ENCODE data around the gene KIAA1671.

DNA sequence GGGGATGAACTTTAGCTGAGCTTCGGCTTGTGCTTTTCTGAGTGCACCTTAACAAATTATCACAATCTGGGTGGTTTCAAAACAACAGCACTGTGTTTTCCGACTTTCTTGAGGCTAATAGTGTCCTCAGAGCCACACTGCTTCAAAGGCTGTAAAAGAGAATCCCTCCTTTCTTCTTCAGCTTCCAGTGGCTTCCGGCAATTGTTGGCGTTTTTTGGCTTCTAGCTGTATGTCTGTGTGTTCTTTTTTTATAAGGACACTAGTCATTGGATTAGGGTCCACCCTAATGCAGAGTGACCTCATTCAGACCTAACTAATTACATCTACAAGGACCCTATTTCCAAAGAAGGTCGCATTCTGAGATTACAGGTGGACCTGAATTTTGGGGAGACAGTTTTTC lies 30.6 kb downstream of the KIAA1671 start:
- no peak for TF ChIP-seq POLR2A (IDR thresholded peaks at IDR 0.05; ENCODE audit: low read depth)
- TF ChIP-seq, protein P1, sequence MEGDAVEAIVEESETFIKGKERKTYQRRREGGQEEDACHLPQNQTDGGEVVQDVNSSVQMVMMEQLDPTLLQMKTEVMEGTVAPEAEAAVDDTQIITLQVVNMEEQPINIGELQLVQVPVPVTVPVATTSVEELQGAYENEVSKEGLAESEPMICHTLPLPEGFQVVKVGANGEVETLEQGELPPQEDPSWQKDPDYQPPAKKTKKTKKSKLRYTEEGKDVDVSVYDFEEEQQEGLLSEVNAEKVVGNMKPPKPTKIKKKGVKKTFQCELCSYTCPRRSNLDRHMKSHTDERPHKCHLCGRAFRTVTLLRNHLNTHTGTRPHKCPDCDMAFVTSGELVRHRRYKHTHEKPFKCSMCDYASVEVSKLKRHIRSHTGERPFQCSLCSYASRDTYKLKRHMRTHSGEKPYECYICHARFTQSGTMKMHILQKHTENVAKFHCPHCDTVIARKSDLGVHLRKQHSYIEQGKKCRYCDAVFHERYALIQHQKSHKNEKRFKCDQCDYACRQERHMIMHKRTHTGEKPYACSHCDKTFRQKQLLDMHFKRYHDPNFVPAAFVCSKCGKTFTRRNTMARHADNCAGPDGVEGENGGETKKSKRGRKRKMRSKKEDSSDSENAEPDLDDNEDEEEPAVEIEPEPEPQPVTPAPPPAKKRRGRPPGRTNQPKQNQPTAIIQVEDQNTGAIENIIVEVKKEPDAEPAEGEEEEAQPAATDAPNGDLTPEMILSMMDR (IDR thresholded peaks at IDR 0.05): no peak

Data from esophagus muscularis mucosa (tissue), 3 donors.